Activated naive CD4-positive, alpha-beta T cell treated with anti-CD3 and anti-CD28 coated beads, Interleukin-2, amount 50 U/mL, for 24 hours (primary cell): ENCODE data around the gene CD47.

Source experiments
- H3K27ac Mint-ChIP-seq: one replicate; pipeline ENCODE4 v1.8.0; 2021; ENCODE audit warnings: mild to moderate bottlenecking, mixed read lengths
- H3K27me3 Mint-ChIP-seq: one replicate; pipeline ENCODE4 v1.8.0; 2021; ENCODE audit warnings: mixed read lengths
- H3K36me3 Mint-ChIP-seq: one replicate; pipeline ENCODE4 v1.8.0; 2021; ENCODE audit warnings: mixed read lengths
- H3K4me1 Mint-ChIP-seq: one replicate; pipeline ENCODE4 v1.8.0; 2021; ENCODE audit warnings: mixed read lengths
- H3K4me3 Mint-ChIP-seq: one replicate; pipeline ENCODE4 v1.8.0; 2021; ENCODE audit warnings: mild to moderate bottlenecking, mixed read lengths
- H3K9me3 Mint-ChIP-seq: one replicate; pipeline ENCODE4 v1.8.0; 2021; ENCODE audit warnings: mixed read lengths

The CD47 gene

DNA sequence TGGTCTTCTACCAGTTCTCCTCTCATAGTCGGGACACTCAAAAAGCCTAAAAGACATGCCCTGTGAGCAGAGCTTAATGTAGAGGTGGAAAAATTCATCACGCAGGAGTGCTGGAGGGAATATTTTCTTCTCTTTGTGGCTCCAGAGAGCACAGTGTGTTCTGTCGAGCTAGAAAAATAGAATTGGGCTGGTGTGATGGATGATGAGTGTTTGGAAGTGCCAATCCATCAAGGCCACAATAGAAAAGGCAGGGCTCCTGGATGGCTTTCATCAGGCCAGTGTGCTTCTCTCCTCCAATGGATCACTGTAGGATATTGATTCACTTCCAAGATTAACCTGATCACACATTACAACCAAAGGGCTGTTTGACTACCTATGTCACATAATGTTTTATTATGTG lies 65.7 kb downstream of the CD47 start:
- H3K36me3 Mint-ChIP-seq: peaks cover 25% of the 10 kb centered on the region
- no peak overlapping the region for H3K27ac Mint-ChIP-seq
- H3K9me3 Mint-ChIP-seq: no peaks in the 10 kb centered on the region
- H3K4me1 Mint-ChIP-seq: peaks cover 13% of the 10 kb centered on the region
- no peaks in the 10 kb centered on the region for H3K27me3 Mint-ChIP-seq
- no peak overlapping the region for H3K4me3 Mint-ChIP-seq

GRCh38 chr3:108024146-108024850 lies 66.5 kb downstream of the CD47 start:
- Mint-ChIP-seq H3K27ac (no peak overlapping the region), H3K27me3 (no peaks in the 10 kb centered on the region), H3K9me3 (no peaks in the 10 kb centered on the region), H3K4me1 (peaks cover 13% of the 10 kb centered on the region), H3K4me3 (no peak overlapping the region), H3K36me3 (peaks cover 20% of the 10 kb centered on the region)

- Mint-ChIP-seq H3K4me1 (peaks cover 13% of the 10 kb centered on the region), H3K27me3 (no peaks in the 10 kb centered on the region), H3K36me3 (peaks cover 14% of the 10 kb centered on the region), H3K4me3 (no peak overlapping the region), H3K27ac (no peak overlapping the region), H3K9me3 (no peaks in the 10 kb centered on the region)
Observed at GRCh38 chr3:108022256-108023150, 68.3 kb downstream of the CD47 start.

DNA sequence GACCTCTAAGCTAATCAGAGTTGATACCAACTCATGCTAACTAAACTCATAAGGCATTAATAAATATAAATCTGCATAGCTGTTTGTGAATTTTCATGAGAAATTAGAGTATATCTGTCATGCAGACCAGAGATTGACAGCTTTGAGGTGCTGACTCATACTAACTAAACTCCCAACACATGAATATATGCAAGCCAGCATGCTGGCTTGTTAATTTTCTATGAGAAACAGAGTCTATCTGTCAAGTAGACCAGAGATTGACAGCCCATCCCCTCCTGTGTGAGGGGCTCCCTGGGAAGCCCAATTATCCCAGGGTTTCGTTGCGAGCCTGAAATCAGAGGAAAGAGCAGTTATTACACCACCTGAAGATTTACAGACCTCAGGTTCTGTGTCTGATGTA lies 69.3 kb downstream of the CD47 start:
- Mint-ChIP-seq H3K36me3 (peaks cover 9% of the 10 kb centered on the region), H3K27me3 (no peaks in the 10 kb centered on the region)

DNA sequence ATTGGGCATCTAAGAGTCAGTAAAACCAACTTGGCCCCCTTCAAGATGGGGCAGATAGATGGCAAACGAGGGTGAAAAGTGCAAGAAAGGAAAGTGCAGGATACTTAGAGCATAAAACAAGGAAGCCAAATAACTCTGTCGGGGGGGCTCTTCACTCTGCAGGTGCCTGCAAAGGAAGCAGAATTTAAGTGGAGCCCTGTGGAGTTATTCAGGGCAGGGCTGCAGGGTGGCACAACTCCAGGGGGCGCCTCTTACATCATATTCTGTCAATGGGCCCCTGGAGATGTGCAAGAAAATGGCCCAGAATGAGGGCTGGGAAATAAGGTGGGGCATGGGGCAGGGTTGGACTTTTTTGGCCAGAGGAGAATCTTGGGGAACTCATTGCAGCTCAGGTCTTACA lies 69.7 kb downstream of the CD47 start:
- peaks cover 9% of the 10 kb centered on the region for H3K36me3 Mint-ChIP-seq
- no peaks in the 10 kb centered on the region for H3K9me3 Mint-ChIP-seq
- H3K27ac Mint-ChIP-seq: no peak overlapping the region
- H3K4me1 Mint-ChIP-seq: peaks cover 5% of the 10 kb centered on the region
- no peaks in the 10 kb centered on the region for H3K27me3 Mint-ChIP-seq
- H3K4me3 Mint-ChIP-seq: no peak overlapping the region

More for the DNA sequence above, 69.3 kb downstream of the CD47 start:
- H3K4me3 Mint-ChIP-seq: no peak overlapping the region
- H3K9me3 Mint-ChIP-seq: no peaks in the 10 kb centered on the region
- no peak overlapping the region for H3K27ac Mint-ChIP-seq
- peaks cover 5% of the 10 kb centered on the region for H3K4me1 Mint-ChIP-seq

DNA sequence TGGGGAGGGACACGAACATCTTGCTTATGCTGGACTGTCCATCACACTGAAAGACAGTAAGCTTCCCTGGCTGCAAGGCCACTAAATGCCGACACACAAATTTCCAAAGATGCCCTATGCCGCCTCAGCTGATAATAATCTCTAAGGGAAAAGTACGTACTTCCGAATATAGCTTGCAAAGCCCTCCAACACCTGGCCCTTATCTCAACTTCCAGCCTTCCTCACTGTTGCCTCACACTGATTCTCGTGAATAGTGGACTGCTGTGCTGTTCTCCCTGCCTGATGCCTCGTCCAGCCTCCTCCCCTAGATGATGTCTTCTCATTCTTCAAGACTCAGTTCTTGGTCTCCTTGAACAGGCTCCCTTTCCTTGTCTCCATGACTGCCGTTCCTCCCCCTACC lies 72.3 kb downstream of the CD47 start:
- Mint-ChIP-seq H3K9me3 (no peaks in the 10 kb centered on the region), H3K36me3 (peaks cover 8% of the 10 kb centered on the region), H3K27ac (no peak overlapping the region), H3K27me3 (no peaks in the 10 kb centered on the region), H3K4me3 (no peak overlapping the region), H3K4me1 (peaks cover 5% of the 10 kb centered on the region)

DNA sequence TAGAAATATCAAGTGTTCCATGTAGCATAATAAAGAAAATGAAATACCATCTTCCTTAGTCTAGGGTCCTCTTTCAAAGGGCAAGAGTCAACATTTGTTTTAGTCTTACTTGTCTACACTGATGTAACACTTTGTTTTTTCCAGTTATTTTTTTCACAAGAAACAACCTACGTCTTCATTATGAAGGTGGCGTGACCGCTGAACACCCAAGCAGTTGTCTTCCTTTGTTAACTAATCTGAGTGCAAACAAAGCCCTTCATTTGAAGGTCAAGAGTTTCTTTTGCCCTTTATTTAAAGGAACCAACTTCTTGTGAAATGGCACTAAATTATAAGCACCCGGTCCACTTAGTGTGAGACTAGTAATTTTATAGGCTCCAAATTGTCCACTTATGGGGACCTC lies 73.2 kb downstream of the CD47 start:
- Mint-ChIP-seq H3K27me3 (no peaks in the 10 kb centered on the region), H3K4me3 (no peak overlapping the region), H3K36me3 (peaks cover 11% of the 10 kb centered on the region), H3K9me3 (no peaks in the 10 kb centered on the region), H3K27ac (no peak overlapping the region), H3K4me1 (no peaks in the 10 kb centered on the region)

GRCh38 chr3:108014943-108015342 lies 75.9 kb downstream of the CD47 start:
- no peak overlapping the region for H3K27ac Mint-ChIP-seq
- no peaks in the 10 kb centered on the region for H3K27me3 Mint-ChIP-seq
- H3K4me3 Mint-ChIP-seq: no peak overlapping the region
- H3K9me3 Mint-ChIP-seq: no peaks in the 10 kb centered on the region
- H3K4me1 Mint-ChIP-seq: no peaks in the 10 kb centered on the region
- peaks cover 7% of the 10 kb centered on the region for H3K36me3 Mint-ChIP-seq

DNA sequence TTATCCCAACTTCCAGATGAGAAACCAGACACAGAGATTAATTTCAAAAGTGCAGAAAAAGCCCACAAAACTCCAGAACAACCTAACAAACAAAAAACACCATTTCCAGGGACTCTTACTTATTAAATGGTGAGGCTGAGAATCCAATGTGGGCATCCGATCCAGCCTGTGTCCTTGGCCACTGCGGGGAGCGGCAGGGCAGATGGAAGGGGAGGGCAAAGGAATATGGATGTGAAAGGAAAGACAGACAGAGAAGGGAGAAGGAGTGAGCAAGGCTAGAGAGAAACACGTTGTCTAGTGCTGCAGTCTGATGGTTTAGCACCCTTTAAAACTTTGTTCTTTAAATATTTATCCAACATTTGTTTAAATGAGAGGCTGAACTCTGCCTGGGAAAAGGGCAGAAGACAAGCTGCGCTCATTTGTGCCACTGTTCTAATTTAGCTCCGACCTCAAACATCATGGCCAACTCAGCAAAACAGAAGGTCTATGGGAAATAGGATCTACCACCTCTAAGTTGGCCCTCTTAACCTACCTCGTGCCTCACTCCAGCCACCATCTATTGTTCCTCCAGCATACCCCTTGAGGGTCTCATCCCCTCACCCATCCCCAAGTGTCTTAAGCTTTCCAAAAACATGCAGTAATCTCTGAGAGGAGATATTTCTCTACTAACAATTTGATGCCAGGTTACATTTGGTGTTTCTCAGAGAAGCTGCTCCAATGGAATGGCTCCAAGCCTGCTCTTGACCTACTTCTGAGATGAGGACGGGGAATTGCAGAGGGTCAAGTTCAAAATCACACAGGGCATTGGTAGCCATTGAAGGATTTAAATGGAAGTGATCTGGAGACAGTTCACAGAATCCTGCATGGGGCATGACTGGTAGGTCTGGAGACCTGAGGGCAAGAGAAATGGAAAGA lies 77.4 kb downstream of the CD47 start:
- Mint-ChIP-seq H3K36me3 (peaks cover 7% of the 10 kb centered on the region), H3K9me3 (no peaks in the 10 kb centered on the region), H3K4me3 (no peak overlapping the region), H3K27me3 (no peaks in the 10 kb centered on the region), H3K4me1 (no peaks in the 10 kb centered on the region), H3K27ac (no peak overlapping the region)

GRCh38 chr3:108012304-108012703 lies 78.5 kb downstream of the CD47 start:
- H3K4me1 Mint-ChIP-seq: no peaks in the 10 kb centered on the region
- no peak overlapping the region for H3K4me3 Mint-ChIP-seq
- no peaks in the 10 kb centered on the region for H3K9me3 Mint-ChIP-seq
- H3K27me3 Mint-ChIP-seq: no peaks in the 10 kb centered on the region
- peaks cover 7% of the 10 kb centered on the region for H3K36me3 Mint-ChIP-seq
- no peak overlapping the region for H3K27ac Mint-ChIP-seq

DNA sequence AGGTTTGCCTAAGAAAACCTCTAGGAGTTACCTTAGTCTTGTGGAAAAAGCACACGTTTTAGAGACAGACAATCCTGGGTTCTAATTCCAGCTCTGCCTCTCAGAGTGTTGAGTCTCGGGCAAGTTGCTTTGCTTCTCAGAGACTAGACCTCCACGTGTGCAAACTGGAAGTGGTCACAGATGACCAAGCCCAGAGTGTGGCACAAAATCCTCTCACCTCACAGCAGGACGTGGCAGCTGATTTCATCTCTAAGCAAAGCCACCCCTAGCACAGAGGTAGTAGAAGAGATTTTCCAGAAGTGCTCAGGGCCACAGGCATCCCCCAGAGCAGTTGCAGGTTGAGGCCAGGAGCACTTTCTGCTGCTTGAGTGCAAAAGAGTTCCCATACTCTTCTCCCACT lies 79.2 kb downstream of the CD47 start:
- no peak overlapping the region for H3K27ac Mint-ChIP-seq
- no peaks in the 10 kb centered on the region for H3K9me3 Mint-ChIP-seq
- H3K27me3 Mint-ChIP-seq: no peaks in the 10 kb centered on the region
- peaks cover 7% of the 10 kb centered on the region for H3K36me3 Mint-ChIP-seq
- H3K4me3 Mint-ChIP-seq: no peak overlapping the region
- H3K4me1 Mint-ChIP-seq: no peaks in the 10 kb centered on the region

GRCh38 chr3:108008931-108009639 lies 81.7 kb downstream of the CD47 start:
- Mint-ChIP-seq H3K36me3 (peaks cover 8% of the 10 kb centered on the region), H3K27ac (no peak overlapping the region), H3K9me3 (no peaks in the 10 kb centered on the region), H3K4me1 (peaks cover 8% of the 10 kb centered on the region), H3K4me3 (no peak overlapping the region), H3K27me3 (peaks cover 2% of the 10 kb centered on the region)

- peaks cover 8% of the 10 kb centered on the region for H3K4me1 Mint-ChIP-seq
- no peak overlapping the region for H3K4me3 Mint-ChIP-seq
- peaks cover 2% of the 10 kb centered on the region for H3K27me3 Mint-ChIP-seq
- H3K36me3 Mint-ChIP-seq: peaks cover 4% of the 10 kb centered on the region
- H3K9me3 Mint-ChIP-seq: no peaks in the 10 kb centered on the region
- no peak overlapping the region for H3K27ac Mint-ChIP-seq
Observed at GRCh38 chr3:108008106-108008505, 82.7 kb downstream of the CD47 start.

GRCh38 chr3:108006881-108007331 lies 83.9 kb downstream of the CD47 start:
- peaks cover 2% of the 10 kb centered on the region for H3K27me3 Mint-ChIP-seq
- H3K4me1 Mint-ChIP-seq: peaks cover 8% of the 10 kb centered on the region
- H3K27ac Mint-ChIP-seq: no peak overlapping the region

More at GRCh38 chr3:108006881-108007331, 83.9 kb downstream of the CD47 start:
- Mint-ChIP-seq H3K4me3 (no peak overlapping the region), H3K36me3 (peaks cover 2% of the 10 kb centered on the region), H3K9me3 (no peaks in the 10 kb centered on the region)
